Ecto neural progenitor cell (in vitro differentiated cells): Measurements from ENCODE around the gene NGEF.
A peak's percentile ranks its signal among the peaks of the same experiment; 100 is the strongest.

Experiments
- DNase-seq: peaks from one replicate; pipeline ENCODE4 v3.0.0-alpha.2; 2018; ENCODE audit warnings: low spot score

NGEF gene

DNA sequence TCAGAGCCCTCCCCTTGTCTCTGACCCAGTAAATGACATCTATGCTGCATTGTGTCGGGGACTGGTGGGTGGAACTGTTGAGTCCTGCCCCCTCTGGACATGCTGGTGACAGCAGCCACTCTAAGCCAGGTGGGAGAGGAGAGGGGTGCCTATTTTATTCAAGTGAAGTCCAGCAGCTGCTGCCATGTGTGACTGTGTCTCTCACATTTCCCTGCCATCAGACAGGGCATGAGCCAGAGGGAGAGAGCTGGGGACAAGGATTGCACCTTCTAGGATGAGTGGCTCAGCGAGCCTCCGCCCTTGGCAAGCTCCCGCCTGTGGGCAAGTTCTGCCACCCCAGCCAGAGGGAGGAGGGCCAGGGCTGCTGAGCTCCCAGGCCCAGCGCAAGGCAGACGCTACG, 13.7 kb downstream of the NGEF start:
- DNase-seq, result no peak

DNA sequence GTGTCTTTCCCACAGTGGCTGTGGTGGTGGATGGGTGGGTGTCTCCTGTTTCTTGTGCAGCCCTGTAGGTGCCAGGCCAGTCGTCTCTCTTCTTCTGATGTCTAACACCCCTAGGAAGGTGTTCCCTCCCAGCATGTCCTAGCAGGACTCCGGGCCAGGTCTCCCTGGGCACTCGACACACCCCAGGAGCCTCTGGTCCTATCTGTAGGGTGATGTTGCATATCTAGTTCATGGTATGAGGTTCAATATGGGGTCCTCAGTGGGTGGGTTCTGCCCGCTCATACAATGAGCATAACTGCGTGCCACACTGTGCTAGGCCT, 14.4 kb downstream of the NGEF start:
- DNase-seq, result no peak

DNA sequence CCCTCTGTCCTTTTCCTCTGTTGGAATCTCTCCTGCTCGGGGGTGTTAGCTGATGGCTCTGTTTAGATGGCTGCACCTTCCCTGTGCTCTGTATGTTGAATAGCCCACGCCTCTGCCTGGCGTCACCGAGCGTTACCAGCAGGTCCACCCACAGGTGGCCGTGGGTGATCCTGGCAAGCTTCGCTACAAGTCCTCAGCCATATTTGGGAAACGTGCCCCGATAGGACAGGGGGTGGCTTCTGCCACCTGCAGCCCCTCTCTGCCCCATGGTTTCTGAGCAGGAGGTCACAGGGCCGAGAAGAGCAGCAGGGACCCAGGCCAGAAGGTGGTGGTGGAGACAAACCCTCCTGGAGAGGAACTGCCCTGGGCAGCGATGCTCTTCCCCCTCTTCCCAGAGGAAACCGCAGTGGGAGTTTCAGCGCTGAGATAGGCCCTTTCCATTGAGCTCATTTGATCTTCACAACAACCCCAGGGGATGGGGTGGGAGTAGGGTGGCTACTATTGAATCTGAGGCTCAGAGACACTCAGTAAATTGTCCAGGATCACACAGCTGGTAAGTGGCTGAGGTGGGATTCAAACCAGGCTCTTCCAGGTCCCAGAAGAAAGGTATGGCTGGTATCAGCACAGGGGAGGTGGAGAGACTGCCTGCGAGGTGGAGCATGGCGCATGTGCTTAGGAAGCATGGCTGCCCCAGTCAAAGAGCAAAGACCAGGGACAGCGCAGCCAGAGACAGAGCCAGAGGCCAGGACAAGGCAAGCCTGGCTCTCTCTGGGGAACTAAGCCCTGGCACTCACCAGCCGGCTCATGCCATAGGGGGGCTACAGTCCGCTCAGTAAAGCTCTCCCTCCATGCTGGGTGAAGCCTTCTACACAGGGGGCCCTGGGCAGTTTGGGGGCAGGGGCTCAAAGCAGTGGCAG, 15.0 kb downstream of the NGEF start:
- DNase-seq, result no peak

DNA sequence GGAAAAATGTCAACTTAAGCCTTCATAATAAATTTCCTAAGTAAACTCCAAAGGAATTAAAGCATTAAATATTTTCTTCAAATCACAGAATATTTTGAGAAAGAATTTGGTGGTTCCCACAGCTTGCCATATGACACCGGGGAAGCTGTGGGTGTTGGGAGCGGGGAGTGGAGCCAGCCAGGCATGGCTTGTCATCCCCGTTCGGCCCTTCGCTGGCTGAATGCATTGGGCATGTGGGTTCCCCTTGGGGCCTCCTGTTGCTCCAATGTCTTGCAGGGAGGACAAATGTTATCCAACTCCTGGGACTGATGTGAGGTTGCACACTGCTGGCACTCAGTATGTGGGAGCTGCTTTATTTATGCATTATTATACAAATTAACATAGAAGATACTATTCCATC, 18.6 kb downstream of the NGEF start:
- no peak for DNase-seq

DNA sequence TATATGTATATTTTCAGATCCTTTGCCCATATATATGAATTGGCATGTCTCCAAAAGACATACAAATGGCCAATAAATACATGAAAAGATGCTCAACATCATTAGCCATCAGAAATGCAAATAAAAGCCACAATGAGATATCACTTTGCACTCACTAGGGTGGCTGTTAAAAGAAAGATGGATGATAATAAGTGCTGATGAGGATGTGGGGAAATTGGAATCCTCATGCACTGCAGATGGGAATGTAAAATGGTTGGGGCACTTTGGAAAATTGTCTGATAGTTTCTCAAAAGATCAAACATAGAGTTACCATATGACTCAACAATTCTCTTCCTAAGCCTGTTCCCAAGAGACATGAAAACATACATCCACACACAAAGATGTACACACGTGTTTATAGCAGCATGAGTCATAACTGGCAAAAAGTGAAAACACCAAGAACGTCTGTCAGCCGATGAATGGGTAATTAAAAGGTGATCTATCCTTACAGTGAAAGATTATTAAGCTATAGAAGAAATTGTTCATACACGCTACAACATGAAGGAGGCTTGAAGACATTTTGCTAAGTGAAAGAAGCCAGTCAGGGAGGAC, 19.7 kb downstream of the NGEF start:
- DNase-seq, result no peak

DNA sequence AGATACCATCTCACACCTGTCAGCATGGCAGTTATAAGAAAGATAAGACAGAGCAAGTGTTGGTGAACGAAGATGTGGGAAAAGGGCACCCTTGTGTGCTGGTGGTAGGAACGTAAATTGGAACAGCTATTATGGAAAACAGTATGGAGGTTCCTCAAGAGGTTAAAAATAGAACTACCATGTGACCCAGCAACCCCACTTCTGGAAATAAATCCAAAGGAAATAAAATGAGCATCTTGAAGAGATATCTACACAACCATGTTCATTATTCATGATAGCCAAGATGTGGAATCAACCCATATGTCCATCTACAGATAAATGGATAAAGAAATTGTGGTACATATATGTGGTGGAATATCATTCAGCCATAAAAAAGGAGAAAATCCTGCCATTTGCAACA, 26.9 kb downstream of the NGEF start:
- no peak for DNase-seq

DNA sequence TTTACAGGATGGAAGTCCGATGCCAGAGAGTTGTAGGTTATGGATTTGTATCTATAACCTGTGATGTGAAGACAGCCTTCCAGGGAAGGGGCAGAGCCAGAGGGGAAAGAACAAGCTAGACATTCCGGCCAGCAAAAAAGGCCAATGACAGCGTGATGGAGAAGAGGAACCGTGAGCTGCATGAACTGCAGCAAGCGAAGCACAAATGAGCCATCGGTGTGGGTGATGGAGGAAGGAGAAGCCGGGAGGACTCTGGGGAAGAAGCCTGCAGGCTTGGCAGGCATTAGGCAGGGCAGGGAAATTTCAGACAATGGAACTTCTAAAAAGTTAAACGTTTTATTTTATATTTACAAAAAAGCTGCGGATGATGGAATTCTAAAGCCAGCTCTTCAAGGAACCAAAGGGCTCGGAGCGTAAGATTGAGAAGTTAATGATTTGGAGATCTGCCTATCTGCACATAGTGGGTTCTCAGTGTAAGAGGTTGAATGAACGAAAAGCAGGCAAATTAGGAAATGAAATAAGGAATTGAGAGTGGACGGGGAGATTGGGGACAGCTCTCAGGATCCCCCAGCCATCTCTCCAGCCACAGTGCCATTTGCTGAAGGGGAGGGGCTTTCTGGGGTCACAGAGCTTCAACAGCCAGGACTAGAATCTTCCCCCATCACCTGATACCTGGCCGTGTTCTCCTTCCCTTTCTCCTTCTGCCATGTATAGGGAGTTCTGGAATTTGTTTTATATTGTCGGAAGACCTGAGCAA, 28.4 kb downstream of the NGEF start:
- DNase-seq, result no peak

DNA sequence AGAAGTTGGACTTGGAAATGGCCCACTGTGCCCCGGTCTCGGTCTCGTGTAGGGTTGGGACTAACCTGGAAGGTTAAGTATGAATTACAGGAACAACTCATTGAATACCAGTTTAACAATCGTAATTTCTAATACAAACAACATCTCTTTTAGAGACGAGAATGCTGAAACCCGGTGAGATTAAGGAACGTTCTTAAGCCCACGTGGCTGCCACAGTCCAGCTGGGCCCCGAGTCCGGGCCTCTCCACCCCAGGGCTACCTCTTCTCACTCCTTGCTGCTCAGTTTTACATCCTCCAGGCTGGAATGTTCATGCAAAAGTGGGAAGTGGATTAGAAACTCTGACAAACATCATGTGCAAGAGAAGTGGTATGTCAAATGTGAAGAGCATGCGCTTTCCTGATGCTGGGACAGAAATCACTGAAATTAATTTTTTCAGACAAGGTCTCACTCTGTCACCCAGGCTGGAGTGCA, 29.4 kb downstream of the NGEF start:
- no peak for DNase-seq

DNA sequence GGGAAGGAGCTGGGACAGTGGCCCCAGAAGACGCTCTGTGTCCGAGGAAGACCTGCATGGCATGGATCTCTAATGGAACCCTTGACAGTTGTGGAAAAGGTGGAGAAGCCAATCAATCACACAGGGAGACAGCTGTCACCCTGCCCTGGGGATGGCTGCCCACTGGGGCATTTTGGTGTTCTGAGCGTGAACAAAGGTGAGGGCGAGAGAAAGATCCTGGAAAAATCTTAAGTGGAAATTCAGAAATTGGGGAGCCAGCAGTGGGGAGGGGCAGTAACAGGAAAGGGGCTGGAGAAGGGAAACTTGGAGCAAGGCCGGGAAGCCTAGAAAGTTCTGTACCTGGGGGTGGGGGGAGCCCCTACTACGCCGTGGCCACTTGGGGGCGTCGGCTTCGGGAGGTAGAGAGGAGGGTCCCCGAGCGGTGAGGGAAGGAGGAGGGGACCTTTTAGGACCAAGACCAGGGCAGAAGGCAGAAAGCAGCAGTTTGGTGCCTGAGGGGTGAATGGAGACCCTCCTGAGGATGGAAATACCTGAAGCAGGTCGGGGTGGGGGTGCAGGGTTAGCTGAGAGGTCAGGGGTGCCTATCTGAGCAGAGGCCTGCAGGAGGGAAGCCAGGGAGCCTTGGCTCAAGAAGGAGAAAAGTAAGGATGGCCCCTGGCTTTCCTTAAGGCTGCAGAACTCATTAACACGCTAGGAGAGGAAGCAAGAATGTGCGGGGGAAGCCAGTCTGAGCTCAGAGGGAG, 30.0 kb downstream of the NGEF start:
- DNase-seq, result peak; percentile 70

DNA sequence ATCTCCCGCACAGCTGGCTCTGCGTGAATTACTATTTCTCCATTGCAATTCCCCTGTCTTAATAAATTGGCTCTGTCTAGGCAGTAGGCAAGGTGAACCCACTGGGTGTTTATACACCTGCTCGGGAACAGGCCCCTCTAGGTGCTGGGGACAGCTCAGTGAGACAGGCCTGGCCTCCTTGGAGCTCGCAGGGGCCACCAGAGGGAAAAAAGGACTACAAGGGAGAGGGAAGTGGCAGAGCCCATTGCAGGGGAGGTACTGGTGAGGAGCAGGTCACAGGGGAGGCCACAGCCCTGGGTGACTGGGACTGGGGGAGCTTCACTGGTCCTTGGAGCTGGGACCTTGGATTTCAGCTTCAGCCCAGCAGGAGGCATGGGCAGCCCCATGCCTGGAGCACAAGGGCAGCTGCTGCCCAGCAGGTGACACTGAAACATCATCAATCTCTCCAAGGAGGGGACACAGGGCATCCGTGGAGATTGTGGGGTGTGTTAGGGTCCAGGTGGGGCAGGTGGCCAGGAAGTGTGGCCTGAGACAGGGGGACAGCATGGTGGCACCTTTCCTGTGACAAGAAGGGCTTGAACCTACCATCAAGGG, 31.2 kb downstream of the NGEF start:
- no peak for DNase-seq

DNA sequence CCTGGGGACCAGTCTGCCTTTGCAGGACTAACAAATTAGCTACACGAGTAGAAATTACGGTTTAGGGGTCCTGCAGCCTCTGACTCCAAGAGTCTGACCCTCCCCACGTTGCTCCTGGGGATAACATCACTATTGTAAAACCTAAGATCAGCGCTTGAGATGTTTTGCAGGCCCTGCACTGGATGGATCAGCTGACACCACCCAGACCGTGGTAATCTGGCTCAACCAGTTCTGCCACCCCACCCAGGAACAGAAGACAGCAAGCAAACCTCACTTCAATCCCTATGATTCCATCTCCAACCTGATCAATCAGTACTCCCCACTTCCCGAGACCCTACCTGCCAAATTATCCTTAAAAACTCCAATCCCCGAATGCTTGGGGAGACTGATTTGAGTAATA, 31.7 kb downstream of the NGEF start:
- no peak for DNase-seq

DNA sequence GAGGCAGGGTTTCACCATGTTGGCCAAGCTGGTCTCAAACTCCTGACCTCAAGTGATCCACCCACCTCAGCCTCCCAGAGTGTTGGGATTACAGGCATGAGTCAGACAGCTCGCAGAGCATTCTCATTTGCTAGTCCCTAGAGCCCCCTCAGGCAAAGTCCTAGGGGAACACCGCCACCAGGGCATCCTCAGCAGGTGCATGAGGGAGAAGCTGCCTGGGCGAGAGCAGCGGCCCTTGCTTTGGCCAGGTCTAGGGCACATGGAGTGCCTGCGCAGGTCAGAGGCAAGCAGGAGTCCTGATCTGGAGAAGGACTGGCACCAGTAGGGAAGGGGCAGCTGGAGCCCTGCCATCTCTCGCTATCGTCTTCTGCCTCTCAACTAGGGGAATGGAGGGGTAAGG, 32.4 kb downstream of the NGEF start:
- no peak for DNase-seq

DNA sequence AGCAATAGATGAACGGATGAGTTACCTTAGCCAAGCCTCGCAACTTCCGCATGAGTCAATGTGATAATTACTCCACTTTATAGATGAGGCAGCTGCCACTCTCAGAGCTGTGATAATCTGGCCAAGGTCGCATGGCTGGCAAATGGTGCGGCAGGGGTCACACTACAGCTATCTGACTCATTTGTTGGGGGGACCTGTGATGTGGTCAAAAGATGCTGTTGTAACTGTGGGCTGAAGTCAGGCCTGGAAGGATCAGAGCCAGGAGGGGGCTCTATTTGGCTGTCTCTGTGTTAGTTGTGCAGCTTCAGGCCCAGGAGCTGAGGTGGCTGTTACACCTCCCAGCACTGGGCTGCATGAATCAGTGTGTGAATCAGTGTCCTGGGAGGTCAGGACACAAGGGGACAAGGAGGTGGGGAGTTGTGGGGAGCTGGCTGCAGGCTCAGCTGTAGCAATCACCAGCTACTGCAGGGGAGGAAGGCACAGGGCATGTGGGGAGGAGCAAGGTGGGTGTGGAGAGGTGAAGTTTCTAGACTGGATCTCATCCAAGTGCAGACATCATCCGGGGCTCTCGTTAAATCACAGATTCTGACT, 33.1 kb downstream of the NGEF start:
- no peak for DNase-seq

DNA sequence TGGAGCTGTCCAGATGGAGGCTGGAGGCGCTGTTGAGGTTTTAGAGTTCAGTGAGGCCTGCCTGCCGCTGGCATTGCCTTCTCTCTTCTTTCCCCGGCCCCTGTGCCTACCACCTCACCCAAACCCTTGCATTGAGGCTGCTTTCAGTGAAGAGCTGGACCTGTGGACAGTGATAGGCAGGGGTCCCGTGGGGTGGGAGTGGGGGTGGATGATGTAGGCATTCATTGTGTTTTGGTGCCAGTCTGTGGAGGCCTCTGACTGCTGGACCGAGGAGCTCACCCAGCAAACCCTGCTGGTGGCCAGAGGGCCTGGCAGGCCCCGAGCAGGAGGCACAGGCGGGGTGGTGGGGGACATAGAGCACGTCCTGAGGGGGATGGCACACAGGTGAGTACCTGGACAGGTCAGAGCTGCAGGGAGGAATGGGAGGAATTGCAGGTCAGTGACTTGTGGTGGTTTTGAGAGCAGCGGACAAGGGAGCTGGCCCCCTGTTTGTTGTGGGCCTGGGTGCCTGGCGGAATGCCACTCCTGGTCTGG, 35.6 kb downstream of the NGEF start:
- no peak for DNase-seq

DNA sequence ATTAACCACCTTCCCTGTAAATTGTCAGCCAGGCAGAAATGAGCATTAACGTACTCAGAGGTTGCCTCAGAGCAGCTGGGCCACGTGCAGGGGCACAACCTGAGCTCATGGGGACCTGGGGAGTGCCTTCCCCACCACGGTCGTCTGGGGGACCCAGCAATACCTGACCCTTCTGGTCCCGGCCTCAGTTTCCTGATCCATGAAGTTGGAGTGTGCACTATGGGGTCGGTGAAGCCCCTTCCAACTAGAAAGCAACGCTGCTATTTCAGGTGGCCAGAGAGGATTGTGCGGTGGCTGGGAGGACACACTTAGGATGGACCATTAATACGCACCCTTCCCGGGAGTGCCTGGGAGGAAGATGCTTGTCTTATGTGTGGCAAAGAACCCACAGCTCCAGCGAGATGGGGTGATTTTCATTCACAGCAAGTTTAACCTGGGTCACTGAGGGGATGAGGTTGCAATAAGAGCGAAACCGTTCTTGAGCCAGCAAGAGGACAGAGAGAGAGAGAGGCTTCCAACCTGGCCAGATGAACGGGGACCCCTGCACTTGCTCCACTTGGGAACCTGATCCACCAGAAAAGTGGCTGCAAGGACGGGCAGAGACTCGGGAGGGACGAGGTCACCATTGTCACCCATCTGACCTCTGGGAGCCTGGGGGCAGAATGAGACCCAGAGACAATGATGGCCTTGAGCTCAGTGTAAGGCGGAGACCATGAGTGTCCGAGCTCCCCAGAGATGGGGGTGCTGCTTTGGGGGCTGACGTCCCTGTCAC, 36.2 kb downstream of the NGEF start:
- DNase-seq, result no peak

DNA sequence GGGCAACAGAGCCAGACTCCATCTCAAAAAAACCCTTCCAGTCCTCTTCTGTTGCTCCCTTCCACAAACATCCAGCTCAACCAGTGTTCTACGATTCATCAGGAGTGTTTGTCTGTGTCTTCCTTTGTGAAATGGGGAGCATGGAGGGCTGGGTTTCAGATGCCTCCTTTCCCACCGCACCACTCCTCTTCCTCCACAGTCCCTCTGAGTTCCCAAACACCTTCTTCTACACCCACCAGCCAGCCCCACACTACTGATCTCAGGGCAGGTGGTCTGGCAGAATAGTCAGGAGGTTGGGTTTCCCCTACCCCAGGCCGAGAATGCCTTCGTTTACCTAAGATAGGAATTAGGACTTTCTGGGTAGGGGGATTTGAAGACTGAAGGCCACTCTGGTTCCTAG, 36.9 kb downstream of the NGEF start:
- no peak for DNase-seq

DNA sequence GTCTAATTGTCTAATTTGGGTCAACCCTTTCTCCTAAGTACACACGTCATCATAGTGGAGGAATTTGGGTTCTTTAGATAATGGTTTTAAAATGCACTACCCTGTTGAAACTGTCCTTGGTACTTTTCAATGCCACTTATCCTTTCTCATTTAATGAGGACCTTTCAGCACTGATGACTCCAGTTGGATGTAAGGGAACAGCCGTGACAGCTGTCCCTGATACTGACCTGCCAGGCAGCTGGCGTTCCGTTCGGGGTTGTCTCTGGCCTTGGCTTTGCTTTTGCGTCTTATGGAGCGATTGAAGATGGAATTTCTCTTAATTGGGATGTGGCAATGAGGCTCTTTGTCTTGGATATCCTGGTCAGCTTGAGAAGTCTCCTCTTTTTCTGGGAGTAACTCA, 38.7 kb downstream of the NGEF start:
- no peak for DNase-seq

DNA sequence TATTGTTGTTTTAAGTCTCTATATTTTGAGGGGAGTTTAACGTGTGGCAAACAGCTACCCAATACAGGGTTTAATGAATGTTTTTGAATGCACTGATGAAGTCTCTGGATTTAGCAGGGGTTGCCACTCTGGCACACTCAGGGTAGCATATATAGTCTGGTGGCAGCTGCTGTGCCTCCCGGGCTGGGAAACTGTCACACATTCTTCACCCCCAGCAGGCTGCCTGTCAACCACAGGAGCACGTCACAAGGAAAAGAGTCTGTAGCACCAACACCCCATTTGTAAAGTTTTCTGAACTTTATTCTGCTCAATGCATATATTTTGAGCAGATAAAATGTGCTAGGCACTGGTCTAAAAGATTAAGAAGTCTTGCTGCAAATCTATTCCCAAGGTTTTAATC, 39.3 kb downstream of the NGEF start:
- DNase-seq, result no peak

DNA sequence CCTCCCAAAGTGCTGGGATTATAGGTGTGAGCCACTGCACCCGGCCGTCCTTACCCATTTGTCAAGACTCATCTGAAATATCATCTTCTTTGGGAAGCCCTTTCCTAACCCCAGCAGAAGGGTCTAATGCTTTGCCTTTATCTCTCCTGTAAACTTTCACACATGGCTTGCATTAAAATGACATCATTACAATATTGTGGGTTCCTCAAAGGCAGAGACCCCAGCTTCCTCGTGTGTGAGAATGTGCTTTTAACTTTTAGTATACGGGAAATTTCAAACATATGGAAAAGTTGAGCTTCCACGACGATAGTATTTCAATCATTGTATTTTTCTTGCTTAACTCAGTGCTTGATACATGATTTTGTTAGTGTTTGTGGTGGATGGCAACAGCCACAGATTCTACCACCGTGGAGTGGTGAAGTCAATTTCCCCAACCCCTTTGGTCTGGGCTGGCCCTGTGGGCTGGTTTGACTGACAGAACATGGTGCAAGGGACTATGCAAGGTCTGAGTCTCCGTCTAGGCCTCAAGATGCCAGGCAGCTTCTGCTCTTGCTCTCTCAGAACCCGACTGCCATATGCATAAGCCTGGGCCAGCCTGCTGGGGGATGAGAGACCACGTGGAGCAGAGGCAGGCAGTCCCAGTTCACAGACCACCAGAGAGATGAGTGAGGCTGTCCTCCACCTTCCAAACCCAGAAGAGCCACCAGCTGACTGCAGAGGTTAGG, 39.9 kb downstream of the NGEF start:
- no peak for DNase-seq

DNA sequence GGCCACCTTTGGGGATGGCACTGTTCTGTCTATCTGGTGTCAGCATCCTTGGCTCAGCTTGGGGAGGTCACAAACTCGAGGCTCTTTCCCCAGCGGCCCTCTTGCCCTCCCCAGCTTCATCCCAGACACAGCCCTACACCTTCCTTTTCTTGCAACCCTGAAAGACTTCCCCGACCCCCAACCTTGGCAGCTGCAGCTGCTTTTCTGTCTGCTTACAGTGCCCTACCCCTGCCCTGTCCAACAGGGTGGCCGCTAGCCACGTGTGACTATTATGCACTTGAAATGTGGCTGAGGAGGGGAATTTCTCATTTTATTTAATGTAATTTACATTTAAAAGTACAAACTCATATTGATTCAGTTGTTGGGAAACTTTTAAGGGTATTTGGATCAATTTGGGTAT, 41.3 kb downstream of the NGEF start:
- no peak for DNase-seq
